ENCODE data around the gene LETM1.
A peak's percentile ranks its signal among the peaks of the same experiment; 100 is the strongest.

LETM1 gene

DNA sequence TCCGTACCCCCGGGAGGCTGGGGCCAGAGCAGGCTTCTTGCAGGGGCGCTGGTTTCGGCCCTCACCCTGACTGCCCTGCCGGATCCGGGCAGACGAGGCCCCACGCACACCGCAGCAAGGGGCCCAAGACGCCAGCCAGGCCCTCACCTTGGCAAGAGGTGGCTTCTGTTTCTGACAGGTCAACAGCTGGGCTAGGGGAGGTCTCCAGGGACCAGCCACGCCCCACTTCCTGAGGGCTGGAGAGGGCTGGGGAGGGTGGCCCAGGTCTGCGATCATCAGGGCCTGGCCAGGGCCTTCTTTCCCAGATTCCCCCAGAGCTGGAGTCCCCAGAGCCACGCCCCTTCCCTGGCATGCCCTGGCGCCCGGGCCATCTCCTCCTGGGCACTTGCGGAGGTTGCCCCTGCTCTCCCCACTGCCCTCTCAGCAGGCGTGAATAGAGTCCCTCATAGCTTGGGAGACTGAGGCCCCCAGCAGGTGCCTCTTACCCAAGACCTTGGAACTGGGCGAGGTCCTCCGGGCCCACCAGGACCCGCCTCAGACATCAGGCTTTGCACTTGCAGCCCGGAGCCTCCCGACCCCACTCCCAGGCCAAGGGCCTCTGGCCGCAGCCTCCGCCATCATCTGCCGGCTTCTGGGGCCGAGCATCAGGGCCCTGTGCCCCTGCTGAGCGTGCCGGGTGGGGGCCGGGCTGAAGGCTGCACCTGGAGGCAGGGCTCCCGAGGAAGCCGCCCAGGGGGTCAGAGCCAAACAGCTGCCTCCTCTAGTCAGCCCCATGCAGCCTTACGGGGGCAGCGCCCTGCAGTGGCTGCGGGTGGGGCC lies 69.2 kb downstream of the LETM1 start:
- Histone ChIP-seq H3K36me3 (ENCODE audit: control insufficient read depth, insufficient read depth, low read length) (no peaks in the 10 kb centered on the region), H3K9ac (ENCODE audit: low read depth, low read length) (no peak overlapping the region), H3K4me1 (ENCODE audit: control insufficient read depth, insufficient read depth, low read length) (no peaks in the 10 kb centered on the region), H3K27me3 (ENCODE audit: control insufficient read depth, insufficient read depth, low read length) (peaks cover 18% of the 10 kb centered on the region), H3K9me3 (ENCODE audit: control insufficient read depth, insufficient read depth, low read length) (no peaks in the 10 kb centered on the region), H3K4me3 (ENCODE audit: low read depth, low read length) (no peak overlapping the region)

- peaks cover 8% of the 10 kb centered on the region for H3K27me3 ChIP-seq (ENCODE audit: control insufficient read depth, insufficient read depth, low read length)
- H3K9me3 ChIP-seq (ENCODE audit: control insufficient read depth, insufficient read depth, low read length): no peaks in the 10 kb centered on the region
- H3K36me3 ChIP-seq (ENCODE audit: control insufficient read depth, insufficient read depth, low read length): no peaks in the 10 kb centered on the region
- no peak overlapping the region for H3K4me3 ChIP-seq (ENCODE audit: low read depth, low read length)
- H3K4me1 ChIP-seq (ENCODE audit: control insufficient read depth, insufficient read depth, low read length): no peaks in the 10 kb centered on the region
- no peak overlapping the region for H3K9ac ChIP-seq (ENCODE audit: low read depth, low read length)
Measured at GRCh38 chr4:1785592-1785991, 70.4 kb downstream of the LETM1 start.

DNA sequence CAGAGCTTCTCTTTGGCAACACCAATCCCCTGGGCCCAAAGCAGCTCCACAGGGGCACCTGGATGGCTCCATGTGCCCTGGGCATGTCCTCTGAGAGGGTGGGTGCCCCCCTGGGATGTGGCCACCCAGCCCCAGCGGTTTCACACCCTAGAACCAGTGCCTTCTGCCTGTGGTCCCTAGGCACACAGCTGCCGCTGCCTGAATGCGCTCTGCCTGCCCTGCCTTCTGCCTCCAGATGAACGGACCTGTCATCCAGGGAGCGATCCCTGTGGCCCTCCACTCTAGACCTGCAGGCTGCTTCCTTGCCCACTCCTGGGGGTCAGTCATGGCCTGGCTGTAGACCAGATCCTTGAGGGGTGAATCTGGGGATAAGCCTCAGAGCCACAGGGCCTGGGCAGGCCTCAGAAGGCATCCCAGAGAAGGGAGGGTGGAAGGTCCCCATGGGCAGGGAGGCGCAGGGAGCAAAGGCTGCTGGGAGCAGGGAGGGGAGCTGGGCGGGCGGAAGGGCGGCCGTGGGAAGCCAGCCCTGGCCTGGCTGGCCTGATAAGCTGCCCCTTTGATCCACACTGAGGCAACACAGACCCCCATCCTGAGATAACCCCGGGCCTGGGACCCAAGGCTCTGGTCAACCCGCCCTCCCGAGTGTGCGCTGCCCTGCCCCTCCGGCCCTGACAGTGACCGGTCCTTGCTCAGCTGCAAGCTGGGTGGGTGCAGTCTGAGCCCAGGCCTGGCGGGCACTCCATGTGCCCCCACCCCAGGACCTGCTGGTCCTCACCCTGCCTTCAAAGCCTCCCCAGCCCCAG lies 71.0 kb downstream of the LETM1 start:
- no peaks in the 10 kb centered on the region for H3K36me3 ChIP-seq (ENCODE audit: control insufficient read depth, insufficient read depth, low read length)
- peaks cover 2% of the 10 kb centered on the region for H3K27me3 ChIP-seq (ENCODE audit: control insufficient read depth, insufficient read depth, low read length)
- H3K9ac ChIP-seq (ENCODE audit: low read depth, low read length): no peak overlapping the region
- no peak overlapping the region for H3K4me3 ChIP-seq (ENCODE audit: low read depth, low read length)
- H3K9me3 ChIP-seq (ENCODE audit: control insufficient read depth, insufficient read depth, low read length): no peaks in the 10 kb centered on the region
- no peaks in the 10 kb centered on the region for H3K4me1 ChIP-seq (ENCODE audit: control insufficient read depth, insufficient read depth, low read length)

DNA sequence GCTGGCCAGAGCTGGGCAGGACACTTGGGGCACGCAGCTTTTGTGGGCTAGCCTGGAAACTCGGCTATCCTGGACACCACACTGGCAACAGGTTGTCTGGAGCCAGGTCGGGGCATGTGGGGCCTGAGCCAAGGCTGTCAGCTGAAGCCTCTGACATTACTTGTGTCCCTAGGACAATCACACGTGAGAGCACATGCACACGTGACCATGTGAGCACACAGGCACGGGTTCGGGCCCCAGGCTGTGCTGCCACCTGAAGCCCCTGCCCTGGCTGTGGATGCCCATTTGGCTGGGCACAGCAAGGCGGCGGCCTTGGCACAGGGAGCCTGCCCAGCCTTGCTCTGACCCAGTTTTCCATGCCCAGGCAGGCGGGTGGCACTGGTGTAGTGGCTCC lies 71.6 kb downstream of the LETM1 start:
- Histone ChIP-seq H3K4me3 (ENCODE audit: low read depth, low read length) (no peak overlapping the region), H3K4me1 (ENCODE audit: control insufficient read depth, insufficient read depth, low read length) (no peaks in the 10 kb centered on the region), H3K36me3 (ENCODE audit: control insufficient read depth, insufficient read depth, low read length) (no peaks in the 10 kb centered on the region), H3K9me3 (ENCODE audit: control insufficient read depth, insufficient read depth, low read length) (no peaks in the 10 kb centered on the region), H3K27me3 (ENCODE audit: control insufficient read depth, insufficient read depth, low read length) (no peaks in the 10 kb centered on the region), H3K9ac (ENCODE audit: low read depth, low read length) (no peak overlapping the region)

GRCh38 chr4:1783970-1784369 lies 72.0 kb downstream of the LETM1 start:
- Histone ChIP-seq H3K9ac (ENCODE audit: low read depth, low read length) (no peak overlapping the region), H3K36me3 (ENCODE audit: control insufficient read depth, insufficient read depth, low read length) (no peaks in the 10 kb centered on the region), H3K4me1 (ENCODE audit: control insufficient read depth, insufficient read depth, low read length) (no peaks in the 10 kb centered on the region), H3K9me3 (ENCODE audit: control insufficient read depth, insufficient read depth, low read length) (no peaks in the 10 kb centered on the region), H3K27me3 (ENCODE audit: control insufficient read depth, insufficient read depth, low read length) (no peaks in the 10 kb centered on the region), H3K4me3 (ENCODE audit: low read depth, low read length) (no peak overlapping the region)

DNA sequence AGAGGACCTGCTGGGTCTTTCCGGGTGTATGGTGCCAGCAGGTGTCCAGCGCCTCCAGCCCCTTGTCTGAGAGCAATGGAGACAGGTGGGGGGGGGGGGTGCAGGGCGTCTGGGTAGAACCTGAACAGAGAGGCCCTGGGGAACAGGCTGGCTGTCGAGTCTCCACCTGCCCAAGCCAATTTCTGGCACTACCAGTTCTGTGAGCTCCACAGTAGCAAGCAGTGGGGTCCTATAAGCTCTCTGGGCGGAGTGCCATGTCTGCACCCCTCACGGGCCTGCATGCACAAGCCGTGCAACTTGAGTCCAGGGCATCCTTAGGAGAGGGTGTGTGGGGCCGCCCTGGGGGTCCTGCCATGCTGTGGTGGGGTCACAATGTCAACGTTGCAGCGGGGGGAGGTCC lies 72.9 kb downstream of the LETM1 start:
- no peak overlapping the region for H3K4me3 ChIP-seq (ENCODE audit: low read depth, low read length)
- H3K9me3 ChIP-seq (ENCODE audit: control insufficient read depth, insufficient read depth, low read length): no peaks in the 10 kb centered on the region
- H3K9ac ChIP-seq (ENCODE audit: low read depth, low read length): no peak overlapping the region
- H3K36me3 ChIP-seq (ENCODE audit: control insufficient read depth, insufficient read depth, low read length): no peaks in the 10 kb centered on the region
- no peaks in the 10 kb centered on the region for H3K4me1 ChIP-seq (ENCODE audit: control insufficient read depth, insufficient read depth, low read length)
- H3K27me3 ChIP-seq (ENCODE audit: control insufficient read depth, insufficient read depth, low read length): no peaks in the 10 kb centered on the region

GRCh38 chr4:1780435-1780834 lies 75.5 kb downstream of the LETM1 start:
- H3K27me3 ChIP-seq (ENCODE audit: control insufficient read depth, insufficient read depth, low read length): no peaks in the 10 kb centered on the region
- H3K36me3 ChIP-seq (ENCODE audit: control insufficient read depth, insufficient read depth, low read length): no peaks in the 10 kb centered on the region
- H3K9me3 ChIP-seq (ENCODE audit: control insufficient read depth, insufficient read depth, low read length): no peaks in the 10 kb centered on the region
- H3K4me3 ChIP-seq (ENCODE audit: low read depth, low read length): no peak overlapping the region
- H3K4me1 ChIP-seq (ENCODE audit: control insufficient read depth, insufficient read depth, low read length): peaks cover 8% of the 10 kb centered on the region
- H3K9ac ChIP-seq (ENCODE audit: low read depth, low read length): no peak overlapping the region

DNA sequence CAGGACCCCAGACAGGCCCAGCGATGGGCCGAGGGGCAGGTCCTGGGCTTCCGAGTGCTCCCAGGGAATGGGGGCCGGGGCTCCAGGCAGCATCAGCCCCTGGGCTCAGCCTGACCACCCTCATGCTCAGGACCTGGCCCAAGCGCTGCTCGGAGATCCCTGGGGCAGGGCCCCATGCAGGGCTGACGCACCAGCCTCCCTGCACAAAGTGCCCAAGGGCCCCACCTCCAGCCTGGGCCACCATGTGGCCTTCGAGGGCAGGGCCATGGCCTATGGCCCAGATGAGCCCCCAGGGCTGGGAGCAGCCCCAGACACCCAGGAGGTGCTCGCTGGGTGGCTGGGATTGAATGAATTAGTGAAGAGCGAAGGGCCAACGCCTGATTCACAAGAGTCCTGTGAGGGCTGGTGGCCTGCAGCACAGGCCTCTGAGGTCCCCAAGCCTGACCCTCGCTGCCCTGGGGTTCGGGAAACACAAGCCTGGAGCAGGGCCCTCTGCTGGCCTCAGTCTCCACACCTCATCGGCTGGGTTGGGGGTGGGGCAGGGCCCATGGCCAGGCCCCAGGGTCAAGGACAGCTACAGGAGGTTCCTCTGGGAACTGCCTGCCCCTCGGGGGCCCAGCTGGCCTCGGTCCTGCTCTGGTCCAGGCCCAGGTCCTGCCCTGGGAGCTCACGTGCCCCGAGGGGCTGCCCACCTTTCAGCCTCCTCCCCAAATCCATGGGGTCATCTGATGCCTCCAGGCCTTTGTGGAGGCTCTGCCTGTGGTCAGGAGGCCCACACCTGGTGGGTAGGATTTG lies 76.2 kb downstream of the LETM1 start:
- H3K9me3 ChIP-seq (ENCODE audit: control insufficient read depth, insufficient read depth, low read length): no peaks in the 10 kb centered on the region
- peaks cover 8% of the 10 kb centered on the region for H3K4me1 ChIP-seq (ENCODE audit: control insufficient read depth, insufficient read depth, low read length)
- H3K27me3 ChIP-seq (ENCODE audit: control insufficient read depth, insufficient read depth, low read length): no peaks in the 10 kb centered on the region
- H3K4me3 ChIP-seq (ENCODE audit: low read depth, low read length): no peak overlapping the region
- H3K36me3 ChIP-seq (ENCODE audit: control insufficient read depth, insufficient read depth, low read length): no peaks in the 10 kb centered on the region
- H3K9ac ChIP-seq (ENCODE audit: low read depth, low read length): no peak overlapping the region

- Histone ChIP-seq H3K36me3 (ENCODE audit: control insufficient read depth, insufficient read depth, low read length) (no peaks in the 10 kb centered on the region), H3K9ac (ENCODE audit: low read depth, low read length) (no peak overlapping the region), H3K4me3 (ENCODE audit: low read depth, low read length) (no peak overlapping the region), H3K9me3 (ENCODE audit: control insufficient read depth, insufficient read depth, low read length) (no peaks in the 10 kb centered on the region), H3K4me1 (ENCODE audit: control insufficient read depth, insufficient read depth, low read length) (peaks cover 8% of the 10 kb centered on the region), H3K27me3 (ENCODE audit: control insufficient read depth, insufficient read depth, low read length) (no peaks in the 10 kb centered on the region)
Measured at GRCh38 chr4:1778642-1779392, 77.1 kb downstream of the LETM1 start.

GRCh38 chr4:1777822-1778641 lies 77.9 kb downstream of the LETM1 start:
- Histone ChIP-seq H3K4me1 (ENCODE audit: control insufficient read depth, insufficient read depth, low read length) (peaks cover 8% of the 10 kb centered on the region), H3K4me3 (ENCODE audit: low read depth, low read length) (peak overlapping the region; percentile 1), H3K36me3 (ENCODE audit: control insufficient read depth, insufficient read depth, low read length) (no peaks in the 10 kb centered on the region), H3K9ac (ENCODE audit: low read depth, low read length) (no peak overlapping the region), H3K27me3 (ENCODE audit: control insufficient read depth, insufficient read depth, low read length) (no peaks in the 10 kb centered on the region), H3K9me3 (ENCODE audit: control insufficient read depth, insufficient read depth, low read length) (no peaks in the 10 kb centered on the region)
